ENCODE data around the gene NUP85.
"Not testable (repeated sequence)": the region's sequence is repeated elsewhere in the genome, so short reads cannot be mapped to it uniquely, and the experiment has no call there.

NUP85 gene

GRCh38 chr17:75241996-75242460 lies 36.5 kb downstream of the NUP85 start:
- no peak for DNase-seq (ENCODE audit: low read depth, low spot score)

- no peak for DNase-seq (ENCODE audit: low read depth, low spot score)
Observed at GRCh38 chr17:75242461-75243042, 37.1 kb downstream of the NUP85 start.

GRCh38 chr17:75244133-75244866 lies 38.8 kb downstream of the NUP85 start:
- DNase-seq (ENCODE audit: low read depth, low spot score): no peak

GRCh38 chr17:75245011-75245410 lies 39.5 kb downstream of the NUP85 start:
- DNase-seq (ENCODE audit: low read depth, low spot score): no peak

GRCh38 chr17:75246404-75246803 lies 40.9 kb downstream of the NUP85 start:
- DNase-seq (ENCODE audit: low read depth, low spot score): no peak

- DNase-seq (ENCODE audit: low read depth, low spot score): no peak
Observed at GRCh38 chr17:75249564-75249963, 44.1 kb downstream of the NUP85 start.

- peak; percentile 53 for DNase-seq (ENCODE audit: low read depth, low spot score)
Observed at GRCh38 chr17:75250009-75250471, 44.6 kb downstream of the NUP85 start.

GRCh38 chr17:75252039-75252816 lies 46.7 kb downstream of the NUP85 start:
- DNase-seq (ENCODE audit: low read depth, low spot score): no peak

- DNase-seq (ENCODE audit: low read depth, low spot score): not testable (repeated sequence)
Observed at GRCh38 chr17:75255954-75256698, 50.6 kb downstream of the NUP85 start.

GRCh38 chr17:75257228-75257627 lies 51.7 kb downstream of the NUP85 start:
- DNase-seq (ENCODE audit: low read depth, low spot score): not testable (repeated sequence)

- DNase-seq (ENCODE audit: low read depth, low spot score): no peak
Observed at GRCh38 chr17:75260641-75261335, 55.3 kb downstream of the NUP85 start.

GRCh38 chr17:75261336-75262111 lies 56.0 kb downstream of the NUP85 start, which contains the start of the genes GGA3 and MRPS7:
Gene GGA3, minus strand, starts transcription at chr17:75261606. Its CDS starts 19 bp downstream, at chr17:75261587.
Gene MRPS7, plus strand, starts transcription at chr17:75261879. Its CDS starts 22 bp downstream, at chr17:75261901.
- DNase-seq (ENCODE audit: low read depth, low spot score): peak; percentile 93

- no peak for DNase-seq (ENCODE audit: low read depth, low spot score)
Observed at GRCh38 chr17:75262112-75262606, 56.7 kb downstream of the NUP85 start.

- DNase-seq (ENCODE audit: low read depth, low spot score): no peak
Observed at GRCh38 chr17:75263055-75263454, 57.6 kb downstream of the NUP85 start.

GRCh38 chr17:75265614-75266315 lies 60.3 kb downstream of the NUP85 start:
- no peak for DNase-seq (ENCODE audit: low read depth, low spot score)

- DNase-seq (ENCODE audit: low read depth, low spot score): no peak
Observed at GRCh38 chr17:75266316-75267152, 61.1 kb downstream of the NUP85 start.

GRCh38 chr17:75267153-75267410 lies 61.6 kb downstream of the NUP85 start:
- no peak for DNase-seq (ENCODE audit: low read depth, low spot score)

GRCh38 chr17:75267411-75268232 lies 62.1 kb downstream of the NUP85 start:
- DNase-seq (ENCODE audit: low read depth, low spot score): no peak

Data from activated CD4-positive, CD25-positive, alpha-beta regulatory T cell treated with anti-CD3 and anti-CD28 coated beads, Interleukin-2, amount 50 U/mL, for 16 hours (primary cell).